Occipital lobe (tissue), 2 donors: ENCODE measurements around the gene TRIM41. TPM values are rescaled to one million over a fixed set of nuclear protein-coding genes. Genes with fewer than 3 reads are reported as not detected.
"Not testable (repeated sequence)": the region's sequence is repeated elsewhere in the genome, so short reads cannot be mapped to it uniquely, and the experiment has no call there.

Source experiments
- DNase-seq: peaks from one replicate; lab custom pipeline; 2025; lab: John Stamatoyannopoulos, UW
- total RNA-seq: library from RNA; depleted of rRNA; stranded (reverse); fragments of >200 nt; gene quantifications from one replicate; pipeline ENCODE4 v1.2.3, GENCODE V29; 2014

The TRIM41 gene
- total RNA-seq, 1 donor from 2014 or later, result 11.9 TPM

DNA sequence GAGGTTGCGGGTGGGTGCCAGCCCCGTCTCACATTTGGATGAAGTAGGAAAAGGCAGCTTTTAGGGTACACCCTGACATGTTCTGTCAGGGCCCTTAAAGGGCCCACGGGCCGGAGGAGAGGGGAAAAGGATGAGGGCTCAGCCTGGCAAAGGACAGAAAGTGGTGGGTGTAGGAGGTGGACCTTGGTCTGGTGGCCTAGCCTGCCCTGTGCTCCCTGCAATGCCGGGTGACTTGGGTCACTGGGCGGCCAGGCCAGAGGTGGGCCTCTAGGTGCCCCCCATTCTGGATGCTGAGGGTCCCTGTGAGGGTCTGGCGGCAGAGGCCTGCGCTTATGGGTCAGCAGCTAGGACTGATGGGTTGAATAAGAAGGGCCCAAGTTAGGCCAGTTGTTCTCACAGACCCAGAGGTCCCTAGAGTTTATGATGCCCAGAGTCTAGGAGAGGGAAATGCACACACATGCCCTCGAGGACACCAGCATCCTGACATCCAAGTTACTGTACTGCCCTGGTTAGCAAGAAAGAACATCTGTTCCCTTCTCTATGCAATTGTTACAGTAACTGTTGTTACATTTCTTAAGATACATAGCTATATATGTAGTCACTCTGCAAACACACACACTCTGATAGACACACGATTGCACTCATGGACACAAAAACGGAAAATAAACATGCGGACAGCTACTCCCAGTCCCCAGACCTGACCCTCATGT lies 30.6 kb upstream of the TRIM41 start:
- no peak for DNase-seq

DNA sequence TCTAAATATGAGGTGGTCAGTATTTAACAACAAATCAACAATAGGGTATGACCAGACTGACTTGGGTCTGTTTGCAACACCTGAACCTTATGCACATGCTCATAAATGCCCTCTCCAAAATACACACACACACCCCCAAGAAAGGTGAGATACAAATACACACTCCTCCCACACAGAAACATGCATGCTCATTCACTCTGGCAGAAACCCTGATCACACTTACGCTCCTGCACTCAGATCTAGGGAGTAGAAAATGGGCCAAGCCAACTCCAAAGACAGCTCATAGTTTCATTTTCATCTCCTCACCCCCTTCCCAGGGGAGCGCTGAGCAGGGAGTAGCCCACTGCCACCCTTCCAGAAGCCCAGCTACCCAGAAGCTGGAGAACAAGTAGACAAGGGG lies 29.4 kb upstream of the TRIM41 start:
- no peak for DNase-seq

DNA sequence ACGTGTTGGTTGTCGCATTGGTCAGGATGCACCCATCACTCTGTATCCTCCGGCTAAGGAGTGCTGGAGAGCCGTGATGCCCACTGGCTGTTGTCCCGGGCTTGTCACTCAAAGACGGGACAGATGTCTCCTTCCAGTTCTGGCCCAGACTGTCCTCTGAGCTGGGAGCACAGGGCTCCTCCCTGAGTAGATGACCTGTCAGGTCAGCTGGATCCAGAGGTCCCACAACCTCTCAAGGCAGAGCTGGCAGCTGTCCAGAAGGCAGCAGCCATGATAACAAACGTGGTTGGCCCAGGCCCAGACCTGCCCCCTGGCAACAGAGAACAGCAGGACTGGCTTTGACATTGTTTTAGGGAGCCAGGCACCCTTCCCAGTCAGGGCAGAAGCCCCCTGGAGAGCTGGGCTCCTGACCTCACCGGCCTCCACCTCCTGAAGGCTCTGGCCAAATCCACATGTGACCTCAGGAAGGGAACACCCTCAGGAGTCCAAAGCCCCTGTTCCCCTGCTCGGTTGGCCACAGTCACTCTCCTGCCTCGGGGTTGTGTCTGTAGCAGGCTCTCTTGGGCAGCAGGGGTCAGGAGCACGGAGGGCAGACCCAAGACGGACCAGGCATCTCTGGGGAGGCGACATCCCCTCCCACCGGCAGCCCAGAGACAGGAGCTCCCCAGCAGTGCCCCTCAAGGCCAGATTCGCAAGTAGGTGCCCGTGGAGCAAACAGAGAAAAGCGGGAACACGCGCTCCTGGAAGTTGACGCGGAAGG lies 28.4 kb upstream of the TRIM41 start:
- no peak for DNase-seq

DNA sequence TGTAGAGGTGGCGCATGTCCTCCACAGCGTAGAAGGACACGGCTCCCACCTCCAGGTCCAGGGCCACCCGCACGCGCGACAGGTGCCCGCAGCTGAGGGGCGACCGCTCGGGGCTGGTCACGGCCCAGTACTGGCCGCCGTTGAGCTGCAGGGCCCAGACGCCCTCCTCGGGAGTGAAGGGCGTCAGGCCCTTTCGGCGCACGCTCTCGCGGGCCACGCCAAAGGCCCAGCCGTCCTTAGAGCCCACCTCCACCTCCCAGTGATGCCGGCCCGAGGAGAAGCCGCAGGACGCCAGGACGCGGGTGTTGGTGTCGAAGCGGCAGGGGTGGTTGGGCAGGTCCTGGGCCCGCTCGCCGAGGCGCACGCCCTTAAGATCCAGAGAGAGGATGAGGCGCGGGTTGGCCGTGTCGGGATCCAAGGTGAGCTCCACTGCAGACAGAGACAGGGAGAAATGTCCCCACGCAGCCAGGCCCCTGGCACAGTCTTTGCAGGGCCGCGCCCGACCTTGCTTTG lies 27.8 kb upstream of the TRIM41 start:
- no peak for DNase-seq

DNA sequence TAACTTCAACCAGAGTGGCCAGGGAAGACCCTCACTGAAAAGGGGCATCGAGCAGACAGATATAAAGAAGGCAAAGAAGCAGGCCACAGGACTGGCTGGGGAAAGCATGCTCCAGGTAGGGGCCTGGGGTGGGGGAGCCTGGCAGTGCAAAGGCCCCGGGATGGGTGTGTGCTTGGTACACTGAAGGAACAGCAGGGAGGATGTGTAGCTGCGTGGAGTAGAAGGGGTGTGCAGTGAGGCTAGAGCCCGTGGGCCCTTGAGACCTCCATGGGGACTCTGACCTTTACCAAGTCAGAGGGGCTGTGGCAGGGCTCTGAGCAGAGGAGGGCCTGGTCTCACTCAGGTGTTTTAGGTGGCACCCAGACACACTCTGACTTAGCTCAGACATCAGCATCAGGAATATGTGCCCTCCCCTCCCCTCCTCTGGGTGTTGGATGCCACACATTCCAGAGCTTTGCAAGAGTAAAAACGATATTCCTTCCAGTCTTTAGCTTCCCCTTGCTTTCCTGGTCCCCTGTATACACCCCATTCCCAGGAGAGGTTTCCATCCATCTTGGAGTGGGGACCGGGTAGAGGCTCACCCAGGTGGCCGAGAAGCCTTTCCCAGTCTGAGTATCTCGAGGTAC lies 25.6 kb upstream of the TRIM41 start:
- DNase-seq, result no peak

DNA sequence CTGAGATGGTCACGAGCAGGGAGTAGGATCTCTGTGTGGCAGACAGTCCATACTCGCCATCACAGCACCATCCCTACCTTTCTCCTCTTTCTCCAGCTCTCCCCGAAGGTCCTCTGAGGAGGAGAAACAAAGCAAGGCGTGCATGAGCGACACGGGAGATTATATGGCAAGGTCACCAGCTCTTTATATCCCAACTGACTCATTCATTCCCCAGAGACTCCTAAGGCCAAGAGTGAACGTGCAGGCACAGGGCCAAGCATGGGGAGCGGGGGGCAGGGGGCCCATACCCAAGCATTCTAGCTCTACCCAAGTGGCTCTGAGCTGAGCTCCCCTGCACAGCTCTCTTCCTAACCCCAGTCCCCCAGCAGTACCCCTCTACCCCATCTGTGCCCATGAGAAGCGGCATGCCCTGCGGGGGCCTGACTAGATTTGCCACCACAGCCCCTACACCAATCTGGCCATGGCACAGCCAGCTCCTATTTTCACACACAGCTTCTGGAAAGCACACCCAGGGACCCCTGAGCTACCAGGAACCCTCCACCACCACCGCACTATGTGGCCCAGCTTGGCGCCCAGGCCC lies 24.9 kb upstream of the TRIM41 start:
- DNase-seq, result no peak

DNA sequence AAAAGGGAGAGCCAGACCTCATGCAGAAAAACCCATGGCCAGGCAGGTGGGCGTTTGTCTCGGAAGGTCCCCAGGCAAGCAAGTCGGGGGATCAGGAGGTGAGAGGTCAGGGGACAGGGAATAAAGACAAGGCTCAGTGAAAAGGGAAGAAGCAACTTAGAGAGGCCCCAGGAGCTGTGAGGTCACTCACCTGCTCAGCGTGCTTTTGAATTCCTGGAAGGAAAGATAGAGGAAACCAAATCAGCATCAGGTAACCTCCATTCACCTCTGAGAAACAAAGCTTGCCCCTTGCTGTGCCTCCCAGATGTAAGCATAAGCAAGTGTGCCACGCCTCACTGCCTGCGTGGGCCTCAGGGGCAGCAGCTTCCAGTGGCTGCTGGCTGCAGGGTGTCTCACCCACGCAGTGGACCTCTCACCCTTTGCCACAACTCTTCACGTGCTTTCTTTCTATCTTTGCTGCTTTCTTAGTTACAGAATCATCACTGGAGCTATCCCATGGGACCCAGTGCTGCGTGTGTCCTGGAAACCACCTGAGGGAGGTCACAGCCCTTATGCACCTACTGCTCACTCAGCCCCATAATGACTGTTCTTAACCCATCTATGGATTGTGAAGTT lies 24.1 kb upstream of the TRIM41 start:
- no peak for DNase-seq

DNA sequence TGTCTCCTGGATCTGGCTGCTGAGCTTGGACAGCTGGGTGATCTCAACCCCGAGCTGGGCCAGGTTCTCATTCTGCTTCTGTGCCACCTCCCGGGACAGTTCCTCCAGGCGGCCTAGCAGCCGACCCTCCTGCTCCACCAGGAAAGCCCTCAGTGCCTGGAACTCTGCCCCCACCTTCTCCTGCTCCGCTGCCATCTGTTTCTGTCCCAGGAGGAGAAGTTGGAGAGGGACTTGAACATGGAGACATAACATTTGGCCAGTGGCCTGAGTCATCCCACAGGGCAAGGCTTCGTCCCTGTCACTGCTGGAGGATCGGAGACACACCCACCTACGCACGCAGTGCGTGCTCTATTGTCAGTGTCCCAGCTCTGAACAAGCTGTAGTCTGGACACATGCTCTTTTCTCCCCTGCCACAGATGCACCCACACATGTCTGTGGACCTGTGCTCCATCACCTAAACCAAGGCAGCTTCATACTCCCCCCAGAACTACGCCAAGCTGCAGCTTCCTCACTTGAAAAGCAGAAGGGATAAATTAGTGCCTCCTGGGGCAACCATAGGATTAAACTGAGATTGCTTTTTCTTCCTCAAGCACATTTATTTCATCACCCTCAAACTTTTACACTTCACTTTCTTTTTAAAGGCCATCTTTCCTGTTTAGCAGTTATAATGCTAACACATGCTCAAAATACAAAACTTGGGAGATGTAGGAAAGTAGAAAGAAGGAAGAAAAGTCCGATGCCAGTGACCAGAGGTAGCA lies 23.0 kb upstream of the TRIM41 start:
- DNase-seq, result no peak

DNA sequence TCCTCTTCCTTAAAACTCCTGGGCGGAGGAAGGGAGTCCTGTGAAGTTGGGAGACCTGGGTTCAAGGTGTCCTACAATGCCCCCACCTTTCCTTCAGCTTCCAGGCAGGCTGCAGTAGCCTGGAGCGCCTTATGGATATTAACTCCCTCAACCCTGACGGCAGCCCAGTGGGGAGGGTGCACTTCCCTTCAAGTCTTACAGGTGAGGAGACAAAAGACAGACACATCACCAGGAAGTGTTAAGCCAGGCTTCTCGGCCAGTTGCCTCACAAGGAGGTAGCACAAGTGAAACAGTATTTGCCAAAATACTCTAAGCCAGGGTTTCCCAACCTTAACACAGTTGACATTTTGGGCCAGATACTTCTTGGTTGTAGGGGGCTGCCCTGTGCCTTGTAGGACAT lies 22.3 kb upstream of the TRIM41 start:
- DNase-seq, result no peak

DNA sequence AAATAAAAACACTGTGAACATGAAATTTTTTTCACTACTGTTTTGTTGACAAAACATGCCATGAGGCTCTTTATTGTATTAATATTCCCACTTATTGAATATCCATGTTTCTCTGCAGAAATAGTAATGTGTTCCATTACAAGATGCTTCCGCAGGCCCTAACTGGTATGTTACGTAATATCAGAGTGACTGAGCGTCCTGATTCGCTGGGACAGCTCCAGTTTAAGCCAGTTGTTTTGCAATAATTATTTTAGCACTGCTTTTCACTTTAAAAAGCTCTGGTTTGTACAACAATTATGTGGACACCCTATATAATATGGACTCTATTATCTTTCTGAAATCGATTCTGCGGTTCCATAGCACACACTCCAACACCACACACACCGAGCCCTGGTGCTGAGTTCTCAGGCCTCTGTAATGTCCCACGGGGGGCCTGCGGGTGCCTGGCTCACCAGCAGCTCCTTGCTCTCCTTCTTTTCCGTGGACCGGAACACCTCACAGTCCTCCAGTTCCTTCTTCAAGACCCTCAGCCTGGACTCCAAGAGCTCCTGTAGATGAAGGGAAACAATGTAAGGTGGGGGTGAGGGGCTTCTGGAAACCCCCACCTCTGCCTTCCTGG lies 19.9 kb upstream of the TRIM41 start:
- no peak for DNase-seq

DNA sequence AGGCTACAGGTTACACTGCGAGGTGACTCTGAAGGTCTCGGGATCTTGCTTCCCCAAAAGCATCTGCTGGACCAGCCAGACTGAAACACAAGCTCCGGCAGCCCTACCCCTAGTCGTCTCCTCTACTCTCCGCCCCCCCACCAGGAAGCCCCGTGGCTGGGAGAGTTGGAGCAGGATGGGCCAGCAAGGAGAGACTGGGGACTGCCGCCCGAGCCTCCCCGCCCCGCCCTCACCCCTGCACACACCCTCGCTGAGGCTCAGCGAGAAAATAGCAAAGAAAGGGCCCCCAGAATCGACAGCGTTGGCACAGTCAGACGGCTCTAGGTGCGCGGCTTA lies 19.3 kb upstream of the TRIM41 start:
- no peak for DNase-seq

DNA sequence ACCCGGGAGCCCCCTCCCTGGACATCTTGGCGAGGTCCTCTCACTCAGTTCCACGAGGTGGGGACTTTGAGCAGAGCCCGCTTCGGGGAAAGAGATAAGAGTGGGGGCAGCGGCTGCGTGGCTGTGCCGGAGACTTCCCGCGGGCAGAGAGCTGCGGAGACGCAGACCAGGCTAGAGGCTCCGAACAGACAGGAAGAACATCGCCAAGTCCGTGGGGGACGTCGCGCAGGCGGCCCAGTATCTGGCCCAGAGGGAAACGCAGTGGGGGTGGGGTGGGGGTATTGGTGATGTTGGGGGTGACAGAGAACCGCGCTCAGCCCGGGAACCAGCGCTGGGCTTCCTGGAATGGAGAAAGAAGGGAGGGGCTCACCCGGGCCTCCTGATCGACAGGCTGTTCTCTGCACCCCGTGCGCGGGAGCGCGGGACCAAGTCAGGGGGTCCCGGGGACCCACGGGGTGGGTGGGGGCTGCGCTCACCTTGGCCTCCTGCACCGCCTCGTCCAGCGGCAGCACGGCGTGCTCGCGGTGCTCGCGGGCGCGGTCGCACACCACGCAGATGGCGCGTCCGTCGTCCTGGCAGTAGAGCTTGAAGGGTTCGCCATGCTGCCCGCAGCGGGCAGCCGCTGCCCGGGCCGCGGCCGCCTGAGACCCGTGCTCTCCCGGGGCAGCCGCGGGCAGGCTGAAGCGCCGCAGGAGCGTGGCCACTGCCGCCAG lies 18.8 kb upstream of the TRIM41 start:
- no peak for DNase-seq

DNA sequence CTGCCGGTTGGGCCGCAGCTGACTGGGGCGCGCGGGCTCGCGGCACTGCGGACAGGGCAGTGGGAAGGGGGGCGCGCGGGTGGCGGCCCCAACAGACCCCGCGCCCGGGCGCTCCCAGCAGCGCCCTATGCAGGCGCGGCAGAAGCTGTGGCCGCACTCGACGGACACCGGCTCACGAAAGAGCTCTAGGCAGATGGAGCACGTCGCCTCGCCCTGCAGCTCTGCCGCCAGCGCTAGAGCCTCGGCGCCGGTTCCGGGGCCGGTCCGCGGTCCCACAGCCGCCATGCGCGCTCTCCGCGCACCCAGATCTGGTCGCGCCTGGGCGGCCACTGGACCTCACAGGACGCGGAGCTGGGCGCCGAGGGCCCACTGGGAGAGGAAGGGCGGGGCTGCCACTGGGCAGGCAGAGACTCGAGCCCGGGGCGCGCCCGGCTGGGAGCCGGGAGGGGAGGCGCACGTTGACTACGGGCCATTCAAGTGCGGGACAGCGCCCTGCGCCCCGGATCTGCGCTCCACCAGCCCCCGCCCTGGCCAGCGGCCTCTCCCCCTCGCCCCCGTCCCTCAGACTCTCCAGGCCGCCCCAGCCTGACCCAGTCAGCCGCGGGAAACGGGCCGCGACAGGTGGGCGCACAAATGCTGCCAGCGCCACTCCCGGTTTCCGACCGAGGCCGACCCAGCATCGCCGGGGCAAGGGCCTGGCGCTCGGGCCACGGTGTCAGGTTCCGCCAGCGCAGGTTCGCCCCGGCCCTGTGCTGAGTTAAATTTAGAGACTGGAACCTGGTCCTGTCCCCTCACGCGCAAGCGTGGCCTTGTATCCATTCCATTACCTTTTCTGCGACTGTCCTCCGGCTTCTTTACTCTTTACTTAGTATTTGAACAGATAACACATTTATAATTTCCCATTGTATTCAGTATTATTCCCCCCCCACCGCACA lies 18.0 kb upstream of the TRIM41 start, which contains the start of gene TRIM7:
Gene TRIM7 (minus strand): TSS at position 371 of the 935 bp plus-strand sequence. CDS start 86 bp downstream, at position 285.
- no peak for DNase-seq

DNA sequence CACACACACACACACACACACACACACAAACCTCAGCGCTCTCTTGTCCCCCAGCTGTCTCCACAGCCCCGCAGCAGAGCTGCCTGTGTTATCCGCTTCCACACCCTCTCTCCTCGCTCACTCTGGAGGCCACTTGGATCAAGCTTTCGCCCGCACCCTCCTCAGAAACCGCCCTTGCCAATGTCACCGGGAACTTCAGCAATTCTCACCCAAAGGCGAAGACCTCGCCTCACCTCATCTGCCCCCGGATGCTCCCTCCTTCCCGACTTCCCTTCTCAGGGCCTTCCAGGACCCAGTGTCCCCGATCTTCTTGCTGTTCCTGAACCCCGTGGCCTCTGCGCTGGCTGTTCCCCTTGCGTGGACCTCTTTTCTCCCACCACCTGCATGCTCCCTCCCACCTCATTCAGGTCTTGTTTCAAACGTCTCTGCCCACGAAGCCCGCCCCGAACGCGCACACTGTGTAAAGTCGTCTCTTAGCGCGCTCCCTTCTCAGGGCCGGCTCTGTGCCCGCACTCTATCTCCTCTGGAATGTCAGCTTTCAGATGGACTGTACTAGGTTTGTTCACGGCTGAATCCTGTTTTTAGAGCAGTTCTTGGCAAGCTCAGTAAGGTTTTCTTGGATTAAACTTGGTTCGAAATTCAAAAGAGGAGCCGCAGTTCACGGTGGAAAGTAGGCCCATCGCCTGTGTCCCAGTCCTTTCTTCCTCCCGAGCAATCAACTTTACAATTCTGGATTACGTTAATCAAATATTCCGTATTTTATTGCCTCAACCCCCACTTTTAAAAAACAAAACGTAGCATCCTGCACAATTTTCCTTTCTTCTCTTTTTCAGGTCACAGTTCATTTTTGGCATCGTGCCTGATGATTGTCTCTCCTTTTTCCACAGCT lies 17.1 kb upstream of the TRIM41 start:
- no peak for DNase-seq

DNA sequence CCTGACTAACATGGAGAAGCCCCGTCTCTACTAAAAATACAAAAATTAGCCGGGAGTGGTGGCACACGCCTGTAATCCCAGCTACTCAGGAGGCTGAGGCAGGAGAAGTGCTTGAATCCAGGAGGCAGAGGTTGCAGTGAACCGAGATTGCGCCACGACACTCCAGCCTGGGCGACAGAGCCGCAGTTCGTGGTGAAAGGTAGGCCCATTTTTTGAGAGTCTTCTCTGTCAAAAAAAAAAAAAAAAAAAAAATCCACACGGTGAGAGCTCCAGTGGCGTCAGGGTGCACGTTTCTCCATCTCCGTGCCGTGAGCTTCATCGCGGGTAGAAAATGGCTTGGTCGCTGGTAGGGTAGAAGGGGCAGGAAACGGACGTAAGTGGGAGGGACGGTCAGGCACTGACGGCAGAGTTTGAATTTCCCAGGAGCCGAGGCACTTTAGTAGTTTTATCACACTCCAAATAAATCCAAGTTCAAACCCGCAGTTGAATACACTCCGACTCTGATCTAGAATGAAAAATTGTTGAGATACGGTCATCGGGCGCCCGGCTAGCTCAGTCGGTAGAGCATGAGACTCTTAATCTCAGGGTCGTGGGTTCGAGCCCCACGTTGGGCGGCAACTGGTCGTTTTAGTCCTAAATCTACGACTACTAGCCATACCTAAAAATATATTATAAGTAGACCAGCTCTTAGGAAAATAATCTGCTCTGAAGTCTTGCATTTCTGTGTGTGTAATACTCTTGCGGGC lies 15.7 kb upstream of the TRIM41 start:
- DNase-seq, result no peak

DNA sequence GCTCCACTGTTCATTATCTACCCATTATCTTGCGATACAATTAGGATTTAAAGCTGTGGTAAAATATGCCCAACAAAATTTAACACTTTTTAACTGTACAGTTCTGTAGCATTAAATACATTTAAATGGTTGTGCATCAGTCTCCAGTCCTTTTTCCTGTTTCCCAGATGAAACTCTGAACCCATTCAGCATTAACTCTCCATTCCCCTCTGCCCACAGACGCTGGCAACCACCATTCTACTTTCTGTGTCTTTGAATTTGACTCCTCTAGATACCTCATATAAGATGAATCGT lies 15.2 kb upstream of the TRIM41 start:
- no peak for DNase-seq

DNA sequence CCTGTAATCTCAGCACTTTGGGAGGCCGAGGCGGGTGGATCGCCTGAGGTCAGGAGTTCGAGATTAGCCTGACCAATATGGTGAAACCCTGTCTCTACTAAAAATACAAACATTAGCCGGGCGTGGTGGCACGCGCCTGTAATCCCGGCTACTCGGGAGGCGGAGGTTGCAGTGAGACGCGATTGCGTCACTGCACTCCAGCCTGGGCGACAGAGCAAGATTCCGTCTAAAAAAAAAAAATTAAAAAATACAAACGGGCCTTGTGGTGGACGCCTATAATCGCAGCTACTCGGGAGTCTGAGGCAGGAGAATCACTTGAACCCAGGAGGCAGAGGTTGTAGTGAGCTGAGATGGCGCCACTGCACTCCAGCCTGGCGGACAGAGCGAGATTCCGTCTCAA lies 14.1 kb upstream of the TRIM41 start:
- DNase-seq, result not testable (repeated sequence)
